ELR (cell line): ENCODE data around the gene SPTA1.

Source experiments
- DNase-seq: peaks from one replicate; pipeline ENCODE4 v3.0.0-alpha.2; 2015; ENCODE audit warnings: low read depth

Gene SPTA1

DNA sequence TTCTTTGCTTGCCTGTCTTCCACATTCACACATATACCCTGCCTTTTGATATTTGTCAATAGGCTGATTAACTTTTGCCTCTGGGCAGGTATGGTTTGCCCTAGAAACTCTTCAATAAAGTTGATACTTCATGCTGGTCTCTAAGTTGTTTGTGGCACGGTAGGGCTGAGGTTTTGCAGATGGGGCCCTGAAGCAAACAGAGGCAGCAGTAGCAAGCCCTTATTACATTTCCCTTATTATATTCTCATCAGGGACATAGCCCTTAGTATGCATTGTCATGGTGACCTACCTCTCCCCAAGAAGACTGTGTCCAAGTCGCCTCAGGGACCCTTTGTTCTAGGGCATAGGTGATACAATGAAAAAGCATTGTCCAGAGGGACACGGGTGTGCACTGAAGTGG lies 116.0 kb downstream of the SPTA1 start, which contains the start of gene OR6P1:
Gene OR6P1, minus strand, starts transcription at position 101 of the 400 bp plus-strand sequence. CDS start 6,976 bp downstream, outside the sequence.
- no peak for DNase-seq

DNA sequence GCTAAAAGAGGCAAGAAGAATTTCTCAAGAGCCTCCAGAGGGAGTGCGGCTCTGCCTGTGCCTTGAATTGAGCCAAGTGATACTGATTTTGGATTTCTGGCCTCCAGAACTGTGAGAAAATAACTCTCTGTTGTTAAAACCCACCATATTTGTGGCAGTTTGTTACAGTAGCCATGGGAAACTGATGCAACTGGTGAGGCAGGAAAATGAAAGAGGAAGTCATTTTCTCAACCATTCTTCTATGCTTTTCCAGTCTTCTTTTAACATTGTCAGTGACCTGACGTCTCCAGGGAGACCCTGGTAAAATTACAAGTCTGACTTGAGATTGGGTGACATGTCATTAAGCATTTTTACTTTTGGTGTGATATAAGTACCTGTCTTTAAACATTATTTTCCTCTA lies 121.9 kb downstream of the SPTA1 start:
- no peak for DNase-seq

DNA sequence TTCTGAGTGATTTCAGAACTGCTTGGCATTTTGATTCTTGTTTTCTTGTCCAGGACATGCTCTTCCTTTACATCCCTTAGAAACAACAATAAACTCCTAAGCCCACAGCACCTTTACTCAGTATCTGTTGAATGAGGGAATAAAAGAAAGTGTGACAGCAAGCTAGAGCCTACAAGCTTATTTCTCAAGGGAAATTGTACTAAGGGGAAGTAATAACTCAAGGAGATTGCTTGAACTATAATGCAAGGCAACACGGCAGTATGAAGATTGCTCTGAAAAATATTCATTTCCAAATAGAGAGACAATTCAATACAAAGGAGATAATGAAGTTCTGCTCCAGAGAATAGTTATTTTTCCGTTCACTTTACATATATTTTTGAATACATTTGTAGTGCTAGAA lies 122.7 kb downstream of the SPTA1 start:
- DNase-seq, result no peak
